ENCODE results near the gene MAP7. TPM values are rescaled to one million over a fixed set of nuclear protein-coding genes. Genes with fewer than 3 reads are reported as not detected.

MAP7 gene
- total and polyA plus RNA-seq, 4 donors = 3.2 to 17.5 (median 8.3) TPM

DNA sequence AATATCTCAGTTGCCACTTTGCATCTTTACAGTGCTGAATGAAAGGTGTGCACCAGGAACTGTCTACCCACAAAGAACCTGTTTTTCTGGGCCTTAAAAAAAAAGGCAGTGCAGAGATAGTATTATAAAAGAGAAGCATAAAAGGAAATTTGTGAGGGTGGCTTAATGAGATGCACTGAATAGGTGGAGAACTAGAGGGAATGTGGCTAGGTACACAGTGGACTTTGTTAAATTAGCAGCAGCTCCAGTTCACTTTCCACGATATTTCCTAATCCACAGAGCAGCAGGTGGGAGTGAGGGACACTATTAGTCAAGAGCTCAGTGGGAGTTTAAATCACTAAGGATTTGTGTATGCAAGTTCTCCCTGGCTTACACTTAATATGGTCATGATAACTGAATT lies 38.8 kb downstream of the MAP7 start:
- H3K9me3 ChIP-seq (ENCODE audit: control insufficient read depth in 4 of 4, low read length in 3 of 4) = no peaks in the 10 kb centered on the region
- H3K4me3 ChIP-seq (ENCODE audit: low read depth in 1 of 3, low read length in 3 of 3) = no peak overlapping the region
- no peak for TF ChIP-seq YY1 (IDR thresholded peaks at IDR 0.05)
- TF ChIP-seq TAF1 (conservative IDR thresholded peaks at IDR 0.05) = no peak
- H3K27me3 ChIP-seq (ENCODE audit: control insufficient read depth in 4 of 4, insufficient read depth in 4 of 4, low read length in 3 of 4) = no peaks in the 10 kb centered on the region
- no peak overlapping the region for H3K9ac ChIP-seq (ENCODE audit: low read depth in 1 of 2, low read length in 2 of 2)
- WGBS = 25% methylated on average over 1 of the region's 1 CpG
- DNase-seq (ENCODE audit: low spot score) = no peak
- no peaks in the 10 kb centered on the region for H3K36me3 ChIP-seq (ENCODE audit: control insufficient read depth in 4 of 4, insufficient read depth in 3 of 4, low read depth in 1 of 4, low read length in 3 of 4)
- peak overlapping the region; percentile 73 to 78 for H3K27ac ChIP-seq (ENCODE audit: low read depth in 1 of 2, low read length in 2 of 2)
- H3K4me1 ChIP-seq (ENCODE audit: control insufficient read depth in 4 of 4, insufficient read depth in 4 of 4, low read length in 3 of 4) = peaks cover 8 to 60% (median 36%) of the 10 kb centered on the region in 4 donors

GRCh38 chr6:136510782-136511181 lies 39.4 kb downstream of the MAP7 start:
- H3K9ac ChIP-seq (ENCODE audit: low read depth in 1 of 2, low read length in 2 of 2) = no peak overlapping the region
- no peaks in the 10 kb centered on the region for H3K9me3 ChIP-seq (ENCODE audit: control insufficient read depth in 4 of 4, low read length in 3 of 4)
- WGBS = 70% methylated on average over 4 of the region's 4 CpGs
- no peaks in the 10 kb centered on the region for H3K36me3 ChIP-seq (ENCODE audit: control insufficient read depth in 4 of 4, insufficient read depth in 3 of 4, low read depth in 1 of 4, low read length in 3 of 4)
- peaks cover 8 to 64% (median 38%) of the 10 kb centered on the region in 4 donors for H3K4me1 ChIP-seq (ENCODE audit: control insufficient read depth in 4 of 4, insufficient read depth in 4 of 4, low read length in 3 of 4)
- H3K4me3 ChIP-seq (ENCODE audit: low read depth in 1 of 3, low read length in 3 of 3) = no peak overlapping the region
- no peaks in the 10 kb centered on the region for H3K27me3 ChIP-seq (ENCODE audit: control insufficient read depth in 4 of 4, insufficient read depth in 4 of 4, low read length in 3 of 4)
- no peak for DNase-seq (ENCODE audit: low spot score)
- H3K27ac ChIP-seq (ENCODE audit: low read depth in 1 of 2, low read length in 2 of 2) = peak overlapping the region; percentile 73 to 78
- TF ChIP-seq SP1 (IDR thresholded peaks at IDR 0.05) (peak; percentile 36), RAD21 (IDR thresholded peaks at IDR 0.05) (peak in 1 of 2 donors; percentile 6), RXRA (IDR thresholded peaks at IDR 0.05) (peak; percentile 79 to 84), HNF4A (conservative IDR thresholded peaks at IDR 0.05) (peak; percentile 40 to 42), HNF4G (IDR thresholded peaks at IDR 0.05) (no peak), JUND (IDR thresholded peaks at IDR 0.05) (peak in 1 of 2 donors; percentile 32)
- TF ChIP-seq, protein P1, sequence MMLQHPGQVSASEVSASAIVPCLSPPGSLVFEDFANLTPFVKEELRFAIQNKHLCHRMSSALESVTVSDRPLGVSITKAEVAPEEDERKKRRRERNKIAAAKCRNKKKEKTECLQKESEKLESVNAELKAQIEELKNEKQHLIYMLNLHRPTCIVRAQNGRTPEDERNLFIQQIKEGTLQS (IDR thresholded peaks at IDR 0.05) = no peak
- TF ChIP-seq, protein P2, sequence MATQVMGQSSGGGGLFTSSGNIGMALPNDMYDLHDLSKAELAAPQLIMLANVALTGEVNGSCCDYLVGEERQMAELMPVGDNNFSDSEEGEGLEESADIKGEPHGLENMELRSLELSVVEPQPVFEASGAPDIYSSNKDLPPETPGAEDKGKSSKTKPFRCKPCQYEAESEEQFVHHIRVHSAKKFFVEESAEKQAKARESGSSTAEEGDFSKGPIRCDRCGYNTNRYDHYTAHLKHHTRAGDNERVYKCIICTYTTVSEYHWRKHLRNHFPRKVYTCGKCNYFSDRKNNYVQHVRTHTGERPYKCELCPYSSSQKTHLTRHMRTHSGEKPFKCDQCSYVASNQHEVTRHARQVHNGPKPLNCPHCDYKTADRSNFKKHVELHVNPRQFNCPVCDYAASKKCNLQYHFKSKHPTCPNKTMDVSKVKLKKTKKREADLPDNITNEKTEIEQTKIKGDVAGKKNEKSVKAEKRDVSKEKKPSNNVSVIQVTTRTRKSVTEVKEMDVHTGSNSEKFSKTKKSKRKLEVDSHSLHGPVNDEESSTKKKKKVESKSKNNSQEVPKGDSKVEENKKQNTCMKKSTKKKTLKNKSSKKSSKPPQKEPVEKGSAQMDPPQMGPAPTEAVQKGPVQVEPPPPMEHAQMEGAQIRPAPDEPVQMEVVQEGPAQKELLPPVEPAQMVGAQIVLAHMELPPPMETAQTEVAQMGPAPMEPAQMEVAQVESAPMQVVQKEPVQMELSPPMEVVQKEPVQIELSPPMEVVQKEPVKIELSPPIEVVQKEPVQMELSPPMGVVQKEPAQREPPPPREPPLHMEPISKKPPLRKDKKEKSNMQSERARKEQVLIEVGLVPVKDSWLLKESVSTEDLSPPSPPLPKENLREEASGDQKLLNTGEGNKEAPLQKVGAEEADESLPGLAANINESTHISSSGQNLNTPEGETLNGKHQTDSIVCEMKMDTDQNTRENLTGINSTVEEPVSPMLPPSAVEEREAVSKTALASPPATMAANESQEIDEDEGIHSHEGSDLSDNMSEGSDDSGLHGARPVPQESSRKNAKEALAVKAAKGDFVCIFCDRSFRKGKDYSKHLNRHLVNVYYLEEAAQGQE (IDR thresholded peaks at IDR 0.05) = no peak

DNA sequence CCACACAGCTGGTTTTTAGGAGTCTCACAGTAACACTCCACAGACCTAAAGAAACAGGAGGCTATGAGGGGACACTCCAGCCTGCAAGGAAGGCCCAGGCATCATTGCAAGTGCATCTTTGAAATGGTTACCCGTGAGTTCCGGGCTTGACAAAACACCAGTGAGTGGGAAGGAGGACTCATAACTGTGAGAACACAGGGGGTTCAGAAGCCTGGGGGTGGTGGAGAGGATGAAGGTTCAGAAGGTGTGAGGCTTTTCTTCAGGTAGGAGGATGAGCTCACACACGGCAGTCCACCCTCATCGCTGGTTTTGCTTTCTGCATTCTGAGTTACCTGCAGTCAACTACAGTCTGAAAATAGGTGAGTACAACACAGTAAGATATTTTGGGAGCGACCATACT lies 39.9 kb downstream of the MAP7 start:
- H3K27ac ChIP-seq (ENCODE audit: low read depth in 1 of 2, low read length in 2 of 2) = peak overlapping the region; percentile 33 to 78
- DNase-seq (ENCODE audit: low spot score) = no peak
- TF ChIP-seq HNF4A (conservative IDR thresholded peaks at IDR 0.05) (no peak), HNF4G (IDR thresholded peaks at IDR 0.05) (no peak), SP1 (IDR thresholded peaks at IDR 0.05) (no peak), YY1 (IDR thresholded peaks at IDR 0.05) (no peak), FOXA2 (IDR thresholded peaks at IDR 0.05) (no peak), JUND (IDR thresholded peaks at IDR 0.05) (no peak), NR2F2 (IDR thresholded peaks at IDR 0.05) (no peak), EGR1 (IDR thresholded peaks at IDR 0.05; ENCODE audit: low read depth in 2 of 2) (no peak), GABPA (IDR thresholded peaks at IDR 0.05 in 1 of 2, conservative IDR thresholded peaks at IDR 0.05 in 1 of 2) (no peak), TAF1 (conservative IDR thresholded peaks at IDR 0.05) (no peak), RXRA (IDR thresholded peaks at IDR 0.05) (no peak), FOXA1 (IDR thresholded peaks at IDR 0.05) (no peak), MAX (IDR thresholded peaks at IDR 0.05) (no peak)
- TF ChIP-seq, protein P3, sequence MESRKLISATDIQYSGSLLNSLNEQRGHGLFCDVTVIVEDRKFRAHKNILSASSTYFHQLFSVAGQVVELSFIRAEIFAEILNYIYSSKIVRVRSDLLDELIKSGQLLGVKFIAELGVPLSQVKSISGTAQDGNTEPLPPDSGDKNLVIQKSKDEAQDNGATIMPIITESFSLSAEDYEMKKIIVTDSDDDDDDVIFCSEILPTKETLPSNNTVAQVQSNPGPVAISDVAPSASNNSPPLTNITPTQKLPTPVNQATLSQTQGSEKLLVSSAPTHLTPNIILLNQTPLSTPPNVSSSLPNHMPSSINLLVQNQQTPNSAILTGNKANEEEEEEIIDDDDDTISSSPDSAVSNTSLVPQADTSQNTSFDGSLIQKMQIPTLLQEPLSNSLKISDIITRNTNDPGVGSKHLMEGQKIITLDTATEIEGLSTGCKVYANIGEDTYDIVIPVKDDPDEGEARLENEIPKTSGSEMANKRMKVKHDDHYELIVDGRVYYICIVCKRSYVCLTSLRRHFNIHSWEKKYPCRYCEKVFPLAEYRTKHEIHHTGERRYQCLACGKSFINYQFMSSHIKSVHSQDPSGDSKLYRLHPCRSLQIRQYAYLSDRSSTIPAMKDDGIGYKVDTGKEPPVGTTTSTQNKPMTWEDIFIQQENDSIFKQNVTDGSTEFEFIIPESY (IDR thresholded peaks at IDR 0.05) = no peak
- TF ChIP-seq, protein P2 (IDR thresholded peaks at IDR 0.05) = no peak

More for the DNA sequence above, 39.9 kb downstream of the MAP7 start:
- Histone ChIP-seq H3K9me3 (ENCODE audit: control insufficient read depth in 4 of 4, low read length in 3 of 4) (no peaks in the 10 kb centered on the region), H3K4me3 (ENCODE audit: low read depth in 1 of 3, low read length in 3 of 3) (no peak overlapping the region), H3K9ac (ENCODE audit: low read depth in 1 of 2, low read length in 2 of 2) (no peak overlapping the region), H3K4me1 (ENCODE audit: control insufficient read depth in 4 of 4, insufficient read depth in 4 of 4, low read length in 3 of 4) (peaks cover 8 to 64% (median 38%) of the 10 kb centered on the region in 4 donors), H3K27me3 (ENCODE audit: control insufficient read depth in 4 of 4, insufficient read depth in 4 of 4, low read length in 3 of 4) (no peaks in the 10 kb centered on the region), H3K36me3 (ENCODE audit: control insufficient read depth in 4 of 4, insufficient read depth in 3 of 4, low read depth in 1 of 4, low read length in 3 of 4) (no peaks in the 10 kb centered on the region)
- 90% methylated on average over 5 of the region's 5 CpGs for WGBS
